ENCODE data around the gene FBXL12. TPM values are rescaled to one million over a fixed set of nuclear protein-coding genes. Genes with fewer than 3 reads are reported as not detected.
"Not testable (repeated sequence)": the region's sequence is repeated elsewhere in the genome, so short reads cannot be mapped to it uniquely, and the experiment has no call there.

FBXL12 gene
- total RNA-seq, 2 donors from 2014 or later: 35.5 to 36.0 TPM

DNA sequence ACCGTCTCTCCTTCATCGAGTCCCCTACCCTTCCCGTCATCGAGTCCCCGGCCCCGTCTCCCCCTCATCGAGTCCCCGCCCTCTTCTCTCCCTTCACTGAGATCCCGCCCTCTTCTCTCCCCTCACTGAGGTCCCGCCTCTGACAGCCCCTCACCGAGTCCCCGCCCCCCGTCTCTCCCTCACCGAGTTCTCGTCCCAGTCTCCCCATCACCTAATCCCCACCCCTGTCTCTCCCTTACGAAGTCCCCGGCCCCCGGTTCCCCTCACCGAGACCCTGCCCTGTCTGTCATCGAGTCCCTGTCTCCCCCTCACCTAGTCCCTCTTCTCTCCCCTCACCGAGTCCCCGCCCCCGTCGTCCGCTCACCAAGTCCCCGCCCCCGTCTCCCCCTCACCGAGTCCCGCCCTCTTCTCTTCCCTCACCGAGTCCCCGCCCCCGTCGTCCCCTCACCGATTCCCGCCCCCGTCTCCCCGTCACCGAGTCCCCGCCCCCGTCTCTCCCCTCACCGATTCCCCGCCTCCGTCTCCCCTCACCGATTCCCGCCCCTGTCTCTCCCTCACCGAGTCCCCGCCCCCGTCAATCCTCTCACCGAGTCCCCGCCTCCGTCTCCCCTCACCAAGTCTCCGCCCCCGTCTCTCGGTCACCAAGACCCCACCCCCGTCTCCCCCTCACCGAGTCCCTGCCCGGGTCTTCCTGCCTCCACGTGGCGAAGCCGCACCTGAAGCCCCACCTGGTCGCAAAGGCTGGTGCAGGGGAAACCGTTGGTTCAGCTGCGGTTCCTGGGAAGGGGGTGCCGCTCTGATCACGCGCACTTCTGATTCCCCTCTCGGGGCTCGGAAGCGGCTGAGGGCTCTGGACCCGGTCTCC, 26.4 kb downstream of the FBXL12 start:
- Mint-ChIP-seq H3K27me3 (no peaks in the 10 kb centered on the region), H3K4me1 (ENCODE audit: low read depth in 2 of 2) (peaks cover 16 to 18% of the 10 kb centered on the region in 2 donors), H3K27ac (peak overlapping the region; percentile 70 to 92), H3K36me3 (no peaks in the 10 kb centered on the region), H3K9me3 (no peaks in the 10 kb centered on the region), H3K4me3 (peak overlapping the region; percentile 92)
- ATAC-seq (peak; percentile 75 to 83), DNase-seq (ENCODE audit: low spot score) (peak; percentile 92)

DNA sequence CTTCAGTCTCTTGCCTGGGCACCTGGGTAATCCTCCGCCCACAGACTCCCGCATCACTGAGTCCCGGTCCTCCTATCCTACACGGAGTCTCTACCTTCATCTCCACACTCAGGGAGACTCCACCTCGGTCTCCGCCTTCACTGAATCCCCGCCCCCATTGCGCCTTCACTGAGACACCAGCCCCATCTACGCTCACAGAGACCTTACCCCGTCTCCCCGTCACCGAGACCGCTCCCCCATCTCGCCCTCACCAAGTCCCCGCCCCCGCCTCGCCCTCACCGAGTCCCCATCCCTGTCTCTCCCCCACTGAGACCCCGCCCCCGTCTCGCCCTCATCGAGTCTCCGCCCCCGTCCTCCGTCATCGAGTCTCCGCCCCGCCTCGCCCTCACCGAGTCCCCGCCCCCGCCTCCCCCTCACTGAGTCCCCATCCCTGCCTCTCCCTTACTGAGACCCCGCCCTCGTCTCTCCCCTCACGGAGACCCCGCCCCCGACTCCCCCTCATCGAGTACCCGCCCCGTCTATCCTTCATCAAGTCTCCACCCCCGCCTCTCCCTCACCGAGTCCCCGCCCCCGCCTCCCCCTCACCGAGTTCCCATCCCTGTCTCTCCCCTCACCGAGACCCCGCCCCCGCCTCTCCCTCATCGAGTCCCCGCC, 27.2 kb downstream of the FBXL12 start:
- H3K4me3 Mint-ChIP-seq: peak overlapping the region; percentile 92
- ATAC-seq (peak; percentile 79 to 86), DNase-seq (ENCODE audit: low spot score) (peak; percentile 90)
- no peaks in the 10 kb centered on the region for H3K36me3 Mint-ChIP-seq
- peaks cover 16 to 18% of the 10 kb centered on the region in 2 donors for H3K4me1 Mint-ChIP-seq (ENCODE audit: low read depth in 2 of 2)
- no peaks in the 10 kb centered on the region for H3K9me3 Mint-ChIP-seq
- H3K27me3 Mint-ChIP-seq: no peaks in the 10 kb centered on the region
- H3K27ac Mint-ChIP-seq: peak overlapping the region; percentile 70 to 92

GRCh38 chr19:9791073-9791367, 27.9 kb downstream of the FBXL12 start:
- Mint-ChIP-seq H3K4me3 (peak overlapping the region; percentile 92), H3K4me1 (ENCODE audit: low read depth in 2 of 2) (peaks cover 16 to 18% of the 10 kb centered on the region in 2 donors), H3K27ac (peak overlapping the region; percentile 70 to 92)
- ATAC-seq; H3K36me3 Mint-ChIP-seq; H3K27me3 Mint-ChIP-seq; DNase-seq (ENCODE audit: low spot score); H3K9me3 Mint-ChIP-seq: not testable (repeated sequence)

GRCh38 chr19:9789579-9789978, 29.3 kb downstream of the FBXL12 start:
- DNase-seq (ENCODE audit: low spot score); H3K4me3 Mint-ChIP-seq; H3K27me3 Mint-ChIP-seq; H3K9me3 Mint-ChIP-seq; H3K27ac Mint-ChIP-seq; ATAC-seq; H3K36me3 Mint-ChIP-seq: not testable (repeated sequence)
- H3K4me1 Mint-ChIP-seq (ENCODE audit: low read depth in 2 of 2): peaks cover 24 to 26% of the 10 kb centered on the region in 2 donors

DNA sequence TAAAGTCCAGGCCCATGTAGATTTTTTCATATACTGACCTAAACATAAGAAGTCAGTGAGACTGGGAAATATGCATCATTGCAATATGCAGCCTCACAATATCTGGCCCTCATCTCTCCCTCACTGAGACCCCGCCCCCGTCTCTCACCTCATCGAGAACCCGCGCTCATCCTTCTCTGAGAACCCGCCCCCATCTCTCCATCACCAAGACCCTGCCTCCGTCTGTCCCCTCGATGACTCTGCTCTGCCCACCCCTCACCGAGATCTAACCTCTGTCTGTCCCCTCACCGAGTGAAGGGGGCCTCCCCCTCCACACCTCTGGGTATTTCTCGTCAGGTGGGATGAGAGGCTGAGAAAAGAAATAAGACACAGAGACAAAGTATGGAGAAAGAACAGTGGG, 29.8 kb downstream of the FBXL12 start:
- Mint-ChIP-seq H3K27ac (no peak overlapping the region), H3K9me3 (no peaks in the 10 kb centered on the region), H3K36me3 (no peaks in the 10 kb centered on the region), H3K4me1 (ENCODE audit: low read depth in 2 of 2) (peaks cover 24 to 27% of the 10 kb centered on the region in 2 donors), H3K27me3 (no peaks in the 10 kb centered on the region), H3K4me3 (no peak overlapping the region)
- DNase-seq (ENCODE audit: low spot score): no peak
- ATAC-seq: no peak

- not testable (repeated sequence) for H3K4me3 Mint-ChIP-seq; H3K36me3 Mint-ChIP-seq; DNase-seq (ENCODE audit: low spot score); H3K9me3 Mint-ChIP-seq; H3K27ac Mint-ChIP-seq; H3K27me3 Mint-ChIP-seq; ATAC-seq
- peaks cover 24 to 26% of the 10 kb centered on the region in 2 donors for H3K4me1 Mint-ChIP-seq (ENCODE audit: low read depth in 2 of 2)
These were observed 30.3 kb downstream of the FBXL12 start for GRCh38 chr19:9788604-9789003.

GRCh38 chr19:9786819-9787218, 32.1 kb downstream of the FBXL12 start:
- peaks cover 20 to 26% of the 10 kb centered on the region in 2 donors for H3K4me1 Mint-ChIP-seq (ENCODE audit: low read depth in 2 of 2)
- H3K27ac Mint-ChIP-seq: peak overlapping the region; percentile 84 to 87
- H3K27me3 Mint-ChIP-seq: no peaks in the 10 kb centered on the region
- H3K4me3 Mint-ChIP-seq: peak overlapping the region; percentile 90
- H3K9me3 Mint-ChIP-seq: no peaks in the 10 kb centered on the region
- ATAC-seq (no peak), DNase-seq (ENCODE audit: low spot score) (no peak)
- no peaks in the 10 kb centered on the region for H3K36me3 Mint-ChIP-seq

- H3K4me3 Mint-ChIP-seq: peak overlapping the region; percentile 90
- no peaks in the 10 kb centered on the region for H3K9me3 Mint-ChIP-seq
- no peaks in the 10 kb centered on the region for H3K36me3 Mint-ChIP-seq
- no peak for ATAC-seq
- H3K27ac Mint-ChIP-seq: peak overlapping the region; percentile 84 to 87
- DNase-seq (ENCODE audit: low spot score): no peak
- H3K27me3 Mint-ChIP-seq: no peaks in the 10 kb centered on the region
- H3K4me1 Mint-ChIP-seq (ENCODE audit: low read depth in 2 of 2): peaks cover 16 to 23% of the 10 kb centered on the region in 2 donors
These were observed 32.5 kb downstream of the FBXL12 start for GRCh38 chr19:9786342-9786741.

GRCh38 chr19:9785367-9786331, 33.2 kb downstream of the FBXL12 start:
- peak overlapping the region; percentile 84 to 87 for H3K27ac Mint-ChIP-seq
- ATAC-seq (peak; percentile 91 to 93), DNase-seq (ENCODE audit: low spot score) (peak; percentile 97)
- H3K4me1 Mint-ChIP-seq (ENCODE audit: low read depth in 2 of 2): peaks cover 14 to 23% of the 10 kb centered on the region in 2 donors
- H3K4me3 Mint-ChIP-seq: peak overlapping the region; percentile 90
- no peaks in the 10 kb centered on the region for H3K9me3 Mint-ChIP-seq
- no peaks in the 10 kb centered on the region for H3K36me3 Mint-ChIP-seq
- H3K27me3 Mint-ChIP-seq: no peaks in the 10 kb centered on the region

GRCh38 chr19:9784163-9784496, 34.7 kb downstream of the FBXL12 start:
- peak overlapping the region; percentile 13 for H3K4me3 Mint-ChIP-seq
- H3K27ac Mint-ChIP-seq: not testable (repeated sequence)

DNA sequence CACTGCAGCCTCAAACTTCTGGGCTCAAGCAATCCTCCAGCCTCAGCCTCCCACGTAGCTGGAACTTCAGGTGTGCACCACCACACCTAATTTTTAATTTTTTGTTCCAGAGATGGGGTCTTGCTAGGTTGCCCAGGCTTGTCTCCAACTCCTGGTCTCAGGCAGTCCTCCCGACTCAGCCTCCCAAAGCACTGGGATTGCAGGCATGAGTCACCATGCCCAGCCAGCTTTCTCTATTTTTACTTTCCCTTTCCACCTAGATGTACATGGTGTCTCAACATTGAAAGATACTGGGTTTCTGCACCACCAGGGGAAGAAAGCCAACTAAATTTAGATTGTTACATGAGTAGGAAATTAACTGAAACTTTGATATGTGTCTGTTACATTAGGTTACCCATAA, 36.5 kb downstream of the FBXL12 start:
- H3K4me3 Mint-ChIP-seq: no peak overlapping the region
- H3K27ac Mint-ChIP-seq: no peak overlapping the region
- ATAC-seq (no peak), DNase-seq (ENCODE audit: low spot score) (no peak)
- H3K27me3 Mint-ChIP-seq: no peaks in the 10 kb centered on the region
- peaks cover 8% of the 10 kb centered on the region for H3K9me3 Mint-ChIP-seq
- peaks cover 6% of the 10 kb centered on the region for H3K36me3 Mint-ChIP-seq
- H3K4me1 Mint-ChIP-seq (ENCODE audit: low read depth in 2 of 2): peaks cover 9 to 19% of the 10 kb centered on the region in 2 donors

More at GRCh38 chr19:9784163-9784496, 34.7 kb downstream of the FBXL12 start:
- H3K4me1 Mint-ChIP-seq (ENCODE audit: low read depth in 2 of 2): peaks cover 9 to 19% of the 10 kb centered on the region in 2 donors
- not testable (repeated sequence) for H3K27me3 Mint-ChIP-seq; DNase-seq (ENCODE audit: low spot score); H3K9me3 Mint-ChIP-seq; H3K36me3 Mint-ChIP-seq; ATAC-seq

DNA sequence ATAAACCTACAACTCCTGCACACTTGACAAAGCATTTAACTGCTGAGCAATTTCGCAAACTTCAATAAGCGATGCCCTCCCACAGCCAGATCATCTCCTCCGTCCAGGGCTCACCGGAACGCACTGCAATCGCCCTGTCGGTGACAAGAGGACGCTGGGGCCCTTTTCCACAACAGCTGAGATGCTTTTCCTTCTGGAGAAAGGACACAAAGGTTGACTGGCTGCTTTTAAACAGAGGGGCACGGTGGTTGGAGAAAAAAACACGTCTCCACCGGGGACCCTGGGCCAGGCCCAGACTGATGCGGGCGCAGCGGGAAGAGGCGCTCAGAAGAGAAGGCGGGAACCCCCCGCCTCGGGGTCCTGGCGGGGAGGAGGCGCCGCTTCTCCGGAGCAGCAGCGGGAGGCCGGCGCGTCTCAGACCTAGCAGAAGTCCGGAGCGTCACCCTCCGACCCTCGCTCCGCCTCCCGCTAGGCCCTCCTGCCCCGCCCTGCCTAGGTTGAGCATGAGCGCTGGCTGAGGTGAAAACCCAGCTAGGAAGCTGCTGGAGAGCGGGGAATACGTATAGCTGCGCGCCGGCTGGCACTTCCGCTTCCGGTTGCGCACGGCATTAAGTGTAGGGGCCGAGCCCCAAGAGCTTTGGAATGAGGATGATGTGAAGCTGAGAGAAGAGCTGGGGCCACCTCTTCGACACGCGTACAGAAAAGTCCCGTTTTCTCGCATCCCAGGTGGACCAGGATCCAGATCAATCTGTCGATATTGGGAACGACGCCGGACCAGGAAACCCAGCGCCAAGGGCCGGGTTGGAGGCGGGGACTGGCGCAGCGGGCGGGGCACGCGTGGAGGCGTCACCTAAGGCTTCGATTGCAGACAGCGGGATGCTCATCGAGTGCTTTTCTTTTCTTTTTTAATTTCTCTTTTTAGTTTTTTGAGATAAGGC, 50.4 kb downstream of the FBXL12 start, which contains the start of gene ZNF846:
Gene ZNF846 (minus strand): TSS at position 564 of the 938 bp plus-strand sequence. CDS start 3,788 bp downstream, outside the sequence.
- Mint-ChIP-seq H3K4me1 (ENCODE audit: low read depth in 2 of 2) (no peaks in the 10 kb centered on the region), H3K36me3 (peaks cover 12% of the 10 kb centered on the region), H3K27me3 (no peaks in the 10 kb centered on the region)

More for the DNA sequence above, 50.4 kb downstream of the FBXL12 start, which contains the start of gene ZNF846:
- ATAC-seq (peak; percentile 100), DNase-seq (ENCODE audit: low spot score) (peak; percentile 97)
- peaks cover 3% of the 10 kb centered on the region for H3K9me3 Mint-ChIP-seq
- peak within 1 kb of the TSS; percentile 90 to 93 for H3K27ac Mint-ChIP-seq
- peak within 1 kb of the TSS; percentile 96 for H3K4me3 Mint-ChIP-seq
